Skeletal muscle tissue (tissue), 4 donors: ENCODE results near the gene PRM2. TPM values are rescaled to one million over a fixed set of nuclear protein-coding genes. Genes with fewer than 3 reads are reported as not detected.
"Not testable (repeated sequence)": the region's sequence is repeated elsewhere in the genome, so short reads cannot be mapped to it uniquely, and the experiment has no call there.

ENCODE experiments used
- H3K27ac ChIP-seq: one replicate; pipeline ENCODE4 v1.7.0; 2013; ENCODE audit warnings: mild to moderate bottlenecking, low read depth, low read length, inconsistent platforms
- H3K27me3 ChIP-seq, 3 donors: one replicate each; pipeline ENCODE4 v1.7.0; 2013; ENCODE audit warnings: low read length in 3 of 3; ENCODE audit not compliant: control insufficient read depth in 3 of 3, insufficient read depth in 3 of 3
- H3K36me3 ChIP-seq, 3 donors: one replicate each; pipeline ENCODE4 v1.7.0; 2013; ENCODE audit warnings: low read length in 3 of 3; ENCODE audit not compliant: control insufficient read depth in 3 of 3, insufficient read depth in 3 of 3
- H3K4me1 ChIP-seq, 3 donors: one replicate each; pipeline ENCODE4 v1.7.0; 2013; ENCODE audit warnings: low read length in 3 of 3, mild to moderate bottlenecking in 3 of 3; ENCODE audit not compliant: control insufficient read depth in 3 of 3, insufficient read depth in 3 of 3
- H3K4me3 ChIP-seq, 3 donors: one replicate each; pipeline ENCODE4 v1.7.0; 2013; ENCODE audit warnings: low read length in 3 of 3
- H3K9ac ChIP-seq, 3 donors: one replicate each; pipeline ENCODE4 v1.7.0; 2013; ENCODE audit warnings: low read length in 3 of 3, mild to moderate bottlenecking in 3 of 3, moderate library complexity in 2 of 3, low read depth in 1 of 3
- H3K9me3 ChIP-seq, 3 donors: one replicate each; pipeline ENCODE4 v1.7.0; 2013; ENCODE audit warnings: low read length in 3 of 3; ENCODE audit not compliant: control insufficient read depth in 3 of 3
- total RNA-seq: library from RNA; depleted of rRNA; stranded (reverse); fragments of >200 nt; gene quantifications from one replicate; pipeline ENCODE4 v1.2.3, GENCODE V29; 2014
- donor health status: Osteomylitis.

PRM2 gene
- total RNA-seq, 1 donor from 2014 or later, result not detected

- Histone ChIP-seq H3K27me3 (no peaks in the 10 kb centered on the region), H3K4me3 (no peak overlapping the region), H3K9me3 (no peaks in the 10 kb centered on the region), H3K27ac (no peak overlapping the region), H3K4me1 (peaks cover 11 to 16% (median 11%) of the 10 kb centered on the region in 3 donors), H3K9ac (peak overlapping the region in 1 of 3 donors; percentile 73), H3K36me3 (no peaks in the 10 kb centered on the region)
Measured at GRCh38 chr16:11298143-11298900, 22.0 kb upstream of the PRM2 start.

- Histone ChIP-seq H3K36me3 (no peaks in the 10 kb centered on the region), H3K4me3 (peak overlapping the region; percentile 30 to 52 (median 51)), H3K9ac (peak overlapping the region; percentile 51 to 73 (median 52)), H3K27ac (no peak overlapping the region), H3K9me3 (no peaks in the 10 kb centered on the region), H3K27me3 (no peaks in the 10 kb centered on the region), H3K4me1 (peaks cover 9 to 16% (median 11%) of the 10 kb centered on the region in 3 donors)
Measured at GRCh38 chr16:11297492-11298142, 21.3 kb upstream of the PRM2 start.

GRCh38 chr16:11296706-11297491 is 20.6 kb upstream of the PRM2 start:
- Histone ChIP-seq H3K4me1 (peaks cover 9 to 16% (median 11%) of the 10 kb centered on the region in 3 donors), H3K9ac (peak overlapping the region; percentile 51 to 73 (median 52)), H3K9me3 (no peaks in the 10 kb centered on the region), H3K27me3 (no peaks in the 10 kb centered on the region), H3K27ac (no peak overlapping the region), H3K36me3 (no peaks in the 10 kb centered on the region), H3K4me3 (peak overlapping the region; percentile 30 to 52 (median 51))

- Histone ChIP-seq H3K9ac (no peak overlapping the region), H3K4me3 (no peak overlapping the region), H3K4me1 (peaks cover 9 to 16% (median 11%) of the 10 kb centered on the region in 3 donors), H3K27ac (no peak overlapping the region), H3K9me3 (no peaks in the 10 kb centered on the region), H3K36me3 (no peaks in the 10 kb centered on the region), H3K27me3 (no peaks in the 10 kb centered on the region)
Measured at GRCh38 chr16:11296351-11296705, 20.0 kb upstream of the PRM2 start.

GRCh38 chr16:11295672-11296071 is 19.4 kb upstream of the PRM2 start:
- no peaks in the 10 kb centered on the region for H3K27me3 ChIP-seq
- peaks cover 9 to 16% (median 11%) of the 10 kb centered on the region in 3 donors for H3K4me1 ChIP-seq
- H3K27ac ChIP-seq, result no peak overlapping the region
- no peaks in the 10 kb centered on the region for H3K9me3 ChIP-seq
- H3K9ac ChIP-seq, result no peak overlapping the region
- no peaks in the 10 kb centered on the region for H3K36me3 ChIP-seq
- no peak overlapping the region for H3K4me3 ChIP-seq

GRCh38 chr16:11292076-11292748 is 15.9 kb upstream of the PRM2 start:
- Histone ChIP-seq H3K36me3 (no peaks in the 10 kb centered on the region), H3K9me3 (no peaks in the 10 kb centered on the region), H3K4me3 (no peak overlapping the region), H3K9ac (no peak overlapping the region), H3K27ac (no peak overlapping the region), H3K27me3 (no peaks in the 10 kb centered on the region), H3K4me1 (peaks cover 3 to 7% (median 5%) of the 10 kb centered on the region in 3 donors)

GRCh38 chr16:11291091-11291703 is 14.9 kb upstream of the PRM2 start:
- Histone ChIP-seq H3K27ac (no peak overlapping the region), H3K4me3 (no peak overlapping the region), H3K9ac (no peak overlapping the region), H3K36me3 (no peaks in the 10 kb centered on the region), H3K4me1 (no peaks in the 10 kb centered on the region), H3K9me3 (no peaks in the 10 kb centered on the region), H3K27me3 (no peaks in the 10 kb centered on the region)

GRCh38 chr16:11290102-11290893 is 14.0 kb upstream of the PRM2 start:
- no peak overlapping the region for H3K27ac ChIP-seq
- H3K9ac ChIP-seq, result no peak overlapping the region
- H3K27me3 ChIP-seq, result no peaks in the 10 kb centered on the region
- no peaks in the 10 kb centered on the region for H3K9me3 ChIP-seq
- no peaks in the 10 kb centered on the region for H3K36me3 ChIP-seq
- H3K4me3 ChIP-seq, result no peak overlapping the region
- H3K4me1 ChIP-seq, result no peaks in the 10 kb centered on the region

GRCh38 chr16:11289696-11290095 is 13.4 kb upstream of the PRM2 start:
- H3K9me3 ChIP-seq, result not testable (repeated sequence)

More at GRCh38 chr16:11289696-11290095, 13.4 kb upstream of the PRM2 start:
- not testable (repeated sequence) for H3K36me3 ChIP-seq, H3K4me1 ChIP-seq, H3K4me3 ChIP-seq, H3K27me3 ChIP-seq, H3K9ac ChIP-seq, H3K27ac ChIP-seq
